T-helper 22 cell (primary cell): ENCODE data around the gene ESR1.

Experiments
- DNase-seq: peaks from one replicate; pipeline ENCODE4 v3.0.0-alpha.2; 2020; ENCODE audit warnings: low read depth

Gene ESR1

DNA sequence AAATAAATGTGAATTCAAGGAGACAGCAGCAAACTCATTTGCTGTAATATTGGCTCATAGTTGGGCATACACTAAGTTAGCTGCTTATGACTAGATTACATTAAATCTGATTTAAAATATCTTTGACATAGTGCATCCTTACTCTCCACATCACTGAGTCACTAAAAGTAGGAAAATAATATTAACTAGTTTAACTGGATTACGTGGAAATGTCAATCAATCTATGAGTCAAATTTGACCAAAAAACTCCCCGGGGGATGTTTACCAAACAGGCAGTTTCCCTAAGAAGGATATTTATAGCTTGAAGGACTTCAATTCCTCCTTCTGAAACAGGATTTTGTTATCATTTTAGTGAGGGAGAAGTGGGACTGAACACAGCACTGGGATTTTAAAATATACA lies 366.5 kb downstream of the ESR1 start:
- DNase-seq: no peak

DNA sequence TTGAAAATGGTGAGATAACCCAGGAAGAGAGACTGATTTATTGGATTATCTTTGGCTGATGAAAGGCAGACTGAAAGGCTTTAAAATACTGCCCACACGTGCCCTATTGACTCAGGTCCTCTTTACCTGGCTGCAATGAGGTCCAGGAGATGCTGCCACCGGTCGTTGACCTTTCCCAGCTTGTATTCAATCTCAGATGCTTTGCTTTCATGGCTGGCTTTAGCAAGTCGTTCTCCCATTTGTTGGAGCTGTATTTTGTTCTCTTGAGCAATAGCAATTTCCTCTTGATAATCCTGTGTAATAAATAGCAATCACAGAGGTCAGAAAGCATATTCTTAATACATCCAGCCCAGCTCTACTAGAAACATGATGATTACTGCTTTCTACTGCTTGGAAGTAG lies 368.8 kb downstream of the ESR1 start:
- no peak for DNase-seq
